GM12865 (cell line): Measurements from ENCODE around the gene CCDC106.

Experiments used
- DNase-seq: peaks from one replicate; pipeline ENCODE4 v3.0.0; 2010; ENCODE audit warnings: low read depth
- H3K4me3 ChIP-seq: 2 replicates; pipeline ENCODE4 v1.5.1; 2011; ENCODE audit warnings: mild to moderate bottlenecking, low read depth, low read length, control low read depth
- CTCF ChIP-seq: IDR thresholded peaks from 2 replicates; pipeline ENCODE4 v1.5.1; 2011; ENCODE audit warnings: low read length, control low read depth, low read depth, inconsistent platforms; ENCODE audit not compliant: insufficient read depth; ENCODE audit errors: missing control alignments

CCDC106 gene

GRCh38 chr19:55692681-55693081 lies 44.7 kb downstream of the CCDC106 start:
- TF ChIP-seq CTCF: no peak
- no peak overlapping the region for H3K4me3 ChIP-seq
- no peak for DNase-seq

DNA sequence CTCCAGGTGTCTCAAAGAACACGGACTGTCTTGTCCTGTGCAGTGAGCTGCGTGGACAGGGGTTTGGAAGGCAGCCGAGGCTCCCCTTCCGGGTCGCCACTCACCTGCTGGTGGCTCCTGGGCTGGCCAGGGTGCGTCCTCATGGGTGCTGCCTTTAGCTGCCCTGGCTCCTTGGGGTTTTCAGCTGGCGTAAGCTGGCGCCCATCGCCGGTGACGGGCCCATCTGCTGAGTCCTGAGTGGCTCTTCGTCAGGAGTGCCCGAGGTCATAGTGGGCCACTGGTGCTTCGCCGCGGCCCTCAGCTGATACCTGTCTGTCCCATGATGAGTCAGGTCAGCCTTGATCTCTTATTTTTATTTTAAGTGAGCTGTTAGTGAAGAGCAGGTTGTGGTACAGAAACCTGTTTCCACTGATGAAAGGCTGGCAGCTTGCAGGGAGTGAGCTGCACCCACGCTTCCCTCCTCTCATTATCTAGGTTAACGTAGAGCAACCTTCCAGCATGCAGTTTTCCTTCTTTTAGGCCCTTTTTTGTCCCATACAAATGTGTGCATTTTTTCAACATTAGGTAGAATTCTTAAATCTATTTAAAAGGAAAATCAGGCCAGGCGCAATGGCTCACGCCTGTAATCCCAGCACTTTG lies 45.4 kb downstream of the CCDC106 start:
- no peak for TF ChIP-seq CTCF
- no peak overlapping the region for H3K4me3 ChIP-seq

DNA sequence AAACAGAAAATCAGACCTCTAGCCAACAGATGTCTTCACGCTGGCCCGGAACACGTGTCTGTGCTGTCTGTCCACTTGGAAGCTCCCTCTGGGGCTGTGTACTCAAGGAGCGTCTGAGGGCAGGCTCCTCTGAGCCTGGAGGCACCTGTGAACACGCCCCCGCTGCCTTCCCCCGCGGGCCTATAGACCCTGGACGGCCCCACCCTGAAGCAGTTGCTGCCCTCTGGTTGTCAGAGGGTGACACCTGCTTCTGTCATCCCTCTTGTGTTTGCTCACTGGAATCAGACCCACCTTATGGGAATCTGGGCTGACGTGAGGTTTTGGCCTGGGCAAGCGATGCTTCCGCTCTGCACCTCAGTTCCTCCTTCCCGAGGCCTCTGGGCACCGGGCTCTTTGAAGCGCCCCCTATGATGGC lies 46.2 kb downstream of the CCDC106 start:
- H3K4me3 ChIP-seq: no peak overlapping the region
- DNase-seq: no peak
- TF ChIP-seq CTCF: no peak

More for the DNA sequence above, 45.4 kb downstream of the CCDC106 start:
- DNase-seq: no peak

- no peak overlapping the region for H3K4me3 ChIP-seq
- TF ChIP-seq CTCF: no peak
- no peak for DNase-seq
Observed at GRCh38 chr19:55694656-55695491, 46.9 kb downstream of the CCDC106 start.

GRCh38 chr19:55695511-55696290 lies 47.7 kb downstream of the CCDC106 start:
- H3K4me3 ChIP-seq: no peak overlapping the region
- TF ChIP-seq CTCF: no peak
- DNase-seq: no peak

DNA sequence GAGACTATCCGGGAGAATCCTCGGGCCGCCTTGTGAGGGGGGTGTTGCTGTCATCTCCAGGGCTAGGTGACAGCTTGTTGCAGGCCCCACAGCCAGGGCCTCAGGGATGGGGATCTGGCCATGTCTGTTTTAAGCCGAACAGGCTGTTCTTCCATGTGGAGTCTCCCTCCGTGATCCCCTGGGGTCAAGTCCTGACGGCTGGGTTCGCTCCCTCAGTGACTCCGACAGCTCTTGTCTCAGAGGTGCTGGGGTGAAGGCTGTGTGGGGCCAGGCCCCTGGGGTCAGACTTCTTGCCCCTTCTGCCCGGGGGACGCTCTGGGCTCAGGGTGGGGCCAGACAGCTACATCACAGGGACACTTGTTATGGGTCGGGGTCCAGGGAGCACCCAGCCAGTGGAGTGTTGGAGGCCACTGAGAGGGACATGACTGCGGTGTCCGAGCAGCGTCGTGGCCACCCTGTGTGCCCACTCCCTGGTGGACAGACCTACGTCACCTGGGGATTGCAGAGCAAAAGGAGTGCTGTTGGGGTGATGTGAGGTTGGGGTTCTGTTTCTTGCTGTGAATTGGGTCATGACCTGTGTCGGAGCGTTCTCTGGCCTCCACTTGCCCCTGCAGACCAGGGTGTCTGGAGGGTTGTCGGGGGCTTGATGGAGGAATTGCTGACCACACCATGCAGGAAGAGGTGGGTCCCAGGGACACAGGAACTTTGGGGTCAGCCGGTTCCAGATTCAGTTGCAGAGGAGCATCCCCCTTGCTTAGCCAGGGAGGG lies 48.5 kb downstream of the CCDC106 start:
- TF ChIP-seq CTCF: no peak
- H3K4me3 ChIP-seq: no peak overlapping the region
- DNase-seq: no peak
